Stomach (tissue), 9 donors: ENCODE measurements around the gene LPAR1. TPM values are rescaled to one million over a fixed set of nuclear protein-coding genes. Genes with fewer than 3 reads are reported as not detected.
"Not testable (repeated sequence)": the region's sequence is repeated elsewhere in the genome, so short reads cannot be mapped to it uniquely, and the experiment has no call there.

Experiments
- DNase-seq, 2 donors: peaks; one replicate each; pipeline versions ENCODE4 v3.0.0 to v3.0.0-alpha.2; 2013 to 2019
- H3K27ac ChIP-seq, 5 donors: fragments of 200-600 bp in 4 of 5; sonication (generic) in 4 of 5; one replicate each; pipeline ENCODE4 v1.5.1; 2013 to 2019; ENCODE audit warnings: mild to moderate bottlenecking in 1 of 5, moderate library complexity in 1 of 5
- H3K27me3 ChIP-seq, 3 donors: fragments of 200-600 bp; sonication (generic); one replicate each; pipeline ENCODE4 v1.5.1; 2017 to 2019; ENCODE audit warnings: mixed run types in 1 of 3
- H3K36me3 ChIP-seq, 4 donors: fragments of 200-600 bp; sonication (generic); 1 replicate in 3 of 4; 2 replicates in 1 of 4; pipeline ENCODE4 v1.5.1; 2016 to 2019
- H3K4me1 ChIP-seq, 4 donors: fragments of 200-600 bp; sonication (generic); one replicate each; pipeline ENCODE4 v1.5.1; 2016 to 2019
- H3K4me3 ChIP-seq, 4 donors: fragments of 200-600 bp; sonication (generic) in 3 of 4; one replicate each; pipeline ENCODE4 v1.5.1; 2016 to 2019; ENCODE audit warnings: mild to moderate bottlenecking in 1 of 4
- H3K9me3 ChIP-seq, 4 donors: fragments of 200-600 bp; sonication (generic); one replicate each; pipeline ENCODE4 v1.5.1; 2016 to 2019
- EP300 ChIP-seq: sonication (generic); formaldehyde crosslinking; IDR thresholded peaks from one replicate; pipeline ENCODE4 v1.6.1; 2017; ENCODE audit warnings: antibody characterized with exemption
- POLR2A ChIP-seq, 4 donors: fragments of 450-650 bp; IDR thresholded peaks; one replicate each; pipeline ENCODE4 v1.6.1; 2016; ENCODE audit warnings: antibody characterized with exemption in 4 of 4, control low read depth in 2 of 4, mild to moderate bottlenecking in 1 of 4, moderate library complexity in 1 of 4
- POLR2AphosphoS5 ChIP-seq, 3 donors: sonication (generic); formaldehyde crosslinking; IDR thresholded peaks; one replicate each; pipeline ENCODE4 v1.6.1; 2016; ENCODE audit warnings: antibody characterized with exemption in 3 of 3
- WGBS, 5 donors: extraction: QIAGEN DNeasy Blood & Tissue Kit in 3 of 5; methylation state at CpG; one replicate each; pipeline versions ENCODE4 v1.1.5 to v1.1.7; 2013 to 2018; 5-methylcytosine and 5-hydroxymethylcytosine counted together
- intact Hi-C: fragments of 100-400 bp; cut with DNase I; formaldehyde crosslinking; loops from one replicate; pipeline ENCODE4 v1.15.1; 2023; ENCODE audit warnings: low total_unique reads
- polyA plus RNA-seq, 3 donors: library from polyadenylated mRNA; stranded (reverse); fragments of 200-250 nt; gene quantifications; one replicate each; pipeline ENCODE4 v1.2.3, GENCODE V29; 2013
- total RNA-seq, 5 donors: library from RNA; depleted of rRNA; stranded (reverse); fragments of >200 nt; gene quantifications; one replicate each; pipeline versions ENCODE4 v1.1.0 to v1.2.3, GENCODE V29; 2014 to 2016
- TF ChIP-seq, protein P1 (sequence below), 7 experiments: fragments of 450-650 bp in 4 of 7; fragments of 200-600 bp in 3 of 7; sonication (generic) in 3 of 7; IDR thresholded peaks; one replicate each; pipeline ENCODE4 v1.5.1; 2016 to 2019; ENCODE audit warnings: antibody characterized with exemption in 7 of 7, control low read depth in 2 of 7, mild to moderate bottlenecking in 1 of 7
- donor health status: healthy with polysubstance abuse.
- donor health status: Bipolar disorder and iron deficiency.
- donor health status: healthy.

Gene LPAR1
- total and polyA plus RNA-seq, 8 donors: 7.4 to 40.0 (median 21.2) TPM

DNA sequence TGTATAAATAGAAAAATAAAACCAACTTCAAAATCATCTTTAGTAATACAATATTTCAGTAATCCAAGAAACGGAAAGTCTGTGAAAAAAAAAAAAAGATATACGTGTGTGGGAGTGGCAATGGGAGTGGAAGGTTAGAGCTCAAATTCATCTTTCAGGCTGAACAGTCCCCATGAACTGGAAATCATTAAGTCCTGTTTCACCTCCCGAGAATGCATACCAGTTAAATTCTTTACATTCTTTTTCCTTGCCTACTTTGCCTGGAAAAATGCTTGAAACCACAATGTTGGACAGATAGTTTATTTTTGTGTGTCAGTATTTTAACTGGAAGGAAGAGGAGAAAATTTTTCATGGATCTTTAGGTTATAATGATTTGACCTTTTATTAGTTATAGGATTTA, 202.9 kb downstream of the LPAR1 start:
- no peak for DNase-seq
- 72 to 81% (median 76%) methylated on average over 3 of the region's 3 CpGs for WGBS, 5 donors
- no peaks in the 10 kb centered on the region for H3K36me3 ChIP-seq
- no peak overlapping the region for H3K27ac ChIP-seq
- no peaks in the 10 kb centered on the region for H3K9me3 ChIP-seq
- H3K4me1 ChIP-seq: no peaks in the 10 kb centered on the region
- H3K4me3 ChIP-seq: no peak overlapping the region
- TF ChIP-seq POLR2AphosphoS5 (IDR thresholded peaks at IDR 0.05): no peak
- TF ChIP-seq, protein P1, sequence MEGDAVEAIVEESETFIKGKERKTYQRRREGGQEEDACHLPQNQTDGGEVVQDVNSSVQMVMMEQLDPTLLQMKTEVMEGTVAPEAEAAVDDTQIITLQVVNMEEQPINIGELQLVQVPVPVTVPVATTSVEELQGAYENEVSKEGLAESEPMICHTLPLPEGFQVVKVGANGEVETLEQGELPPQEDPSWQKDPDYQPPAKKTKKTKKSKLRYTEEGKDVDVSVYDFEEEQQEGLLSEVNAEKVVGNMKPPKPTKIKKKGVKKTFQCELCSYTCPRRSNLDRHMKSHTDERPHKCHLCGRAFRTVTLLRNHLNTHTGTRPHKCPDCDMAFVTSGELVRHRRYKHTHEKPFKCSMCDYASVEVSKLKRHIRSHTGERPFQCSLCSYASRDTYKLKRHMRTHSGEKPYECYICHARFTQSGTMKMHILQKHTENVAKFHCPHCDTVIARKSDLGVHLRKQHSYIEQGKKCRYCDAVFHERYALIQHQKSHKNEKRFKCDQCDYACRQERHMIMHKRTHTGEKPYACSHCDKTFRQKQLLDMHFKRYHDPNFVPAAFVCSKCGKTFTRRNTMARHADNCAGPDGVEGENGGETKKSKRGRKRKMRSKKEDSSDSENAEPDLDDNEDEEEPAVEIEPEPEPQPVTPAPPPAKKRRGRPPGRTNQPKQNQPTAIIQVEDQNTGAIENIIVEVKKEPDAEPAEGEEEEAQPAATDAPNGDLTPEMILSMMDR (IDR thresholded peaks at IDR 0.05): no peak
- no peak for TF ChIP-seq EP300
- TF ChIP-seq POLR2A (IDR thresholded peaks at IDR 0.05): no peak
- no peaks in the 10 kb centered on the region for H3K27me3 ChIP-seq
- intact Hi-C loops: no loop called here

DNA sequence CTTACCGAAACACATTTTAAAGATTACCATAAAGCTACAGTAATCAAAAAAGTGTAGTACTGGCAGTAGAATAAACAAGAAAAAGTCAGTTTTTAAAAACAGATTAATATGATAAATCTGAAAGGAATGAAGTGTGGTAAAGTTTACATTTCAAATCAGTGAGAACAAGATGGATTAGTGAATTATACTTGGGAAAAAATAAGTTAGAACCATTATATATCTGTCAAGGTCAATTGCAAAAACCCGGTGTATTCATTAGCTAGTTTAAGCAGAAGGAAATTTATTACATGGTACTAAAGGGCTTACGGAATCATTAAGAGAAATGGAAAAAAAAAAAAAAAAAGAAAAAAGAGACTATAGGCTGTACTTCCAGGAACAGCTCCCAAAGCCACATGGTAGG, 205.3 kb downstream of the LPAR1 start:
- no peak for DNase-seq
- Histone ChIP-seq H3K4me1 (no peaks in the 10 kb centered on the region), H3K9me3 (no peaks in the 10 kb centered on the region), H3K27me3 (no peaks in the 10 kb centered on the region), H3K27ac (no peak overlapping the region), H3K4me3 (no peak overlapping the region), H3K36me3 (no peaks in the 10 kb centered on the region)
- 68 to 87% (median 81%) methylated on average over 3 of the region's 3 CpGs for WGBS, 5 donors
- TF ChIP-seq POLR2AphosphoS5 (IDR thresholded peaks at IDR 0.05): no peak
- TF ChIP-seq, protein P1 (IDR thresholded peaks at IDR 0.05): no peak
- intact Hi-C loops: no loop called here

DNA sequence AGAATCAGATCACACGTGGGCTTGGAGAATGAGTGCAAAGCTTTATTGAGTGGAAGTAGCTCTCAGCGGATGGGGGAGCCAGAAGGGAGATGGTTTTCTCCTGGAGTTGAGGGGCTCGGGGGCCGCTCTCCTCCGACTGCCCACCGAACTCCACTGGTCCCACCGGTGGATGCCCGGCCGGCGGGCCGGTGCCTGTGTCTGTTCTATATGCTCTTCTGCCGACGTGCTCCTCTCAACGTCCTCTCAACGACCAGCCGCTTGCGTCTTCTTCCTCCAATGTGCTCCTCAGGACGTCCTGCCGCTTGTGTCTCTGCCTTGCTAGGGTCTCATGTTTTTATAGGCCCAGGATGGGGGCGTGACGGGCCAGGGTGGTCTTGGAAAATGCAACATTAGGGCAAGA, 207.8 kb downstream of the LPAR1 start:
- no peak overlapping the region for H3K4me3 ChIP-seq
- 94 to 97% (median 96%) methylated on average over 21 of the region's 21 CpGs for WGBS, 5 donors
- TF ChIP-seq POLR2A (IDR thresholded peaks at IDR 0.05): no peak
- no peak for TF ChIP-seq EP300
- no peak for TF ChIP-seq POLR2AphosphoS5 (IDR thresholded peaks at IDR 0.05)
- H3K27me3 ChIP-seq: no peaks in the 10 kb centered on the region
- no peaks in the 10 kb centered on the region for H3K36me3 ChIP-seq
- no peaks in the 10 kb centered on the region for H3K9me3 ChIP-seq
- intact Hi-C loops: no loop called here
- H3K27ac ChIP-seq: no peak overlapping the region
- H3K4me1 ChIP-seq: no peaks in the 10 kb centered on the region
- no peak for DNase-seq

DNA sequence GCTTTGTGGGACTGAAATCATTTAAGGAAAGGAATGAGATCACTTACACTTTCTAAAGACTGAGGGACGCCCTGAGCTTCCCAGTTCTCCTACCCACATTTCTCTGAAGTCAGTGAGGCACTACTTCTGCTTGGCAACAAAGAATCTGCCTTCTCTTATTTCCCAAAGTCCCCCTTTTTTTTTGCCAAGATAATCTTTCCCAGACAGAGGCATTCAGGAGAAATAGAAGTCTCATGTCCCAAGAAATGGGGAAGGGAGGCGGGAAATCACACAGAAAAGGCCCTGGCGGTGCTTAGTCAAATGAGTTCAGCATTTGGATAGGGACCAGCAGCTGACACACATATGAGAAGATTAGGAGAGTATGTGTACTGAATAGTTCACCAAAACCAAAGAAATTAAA, 210.0 kb downstream of the LPAR1 start:
- peak in 1 of 2 donors; percentile 86 for DNase-seq
- Histone ChIP-seq H3K4me1 (no peaks in the 10 kb centered on the region), H3K9me3 (peaks cover 0 to 6% (median 0%) of the 10 kb centered on the region in 4 donors), H3K36me3 (no peaks in the 10 kb centered on the region), H3K4me3 (no peak overlapping the region), H3K27ac (peak overlapping the region in 1 of 5 donors; percentile 15), H3K27me3 (no peaks in the 10 kb centered on the region)
- WGBS, 5 donors: 62 to 82% (median 74%) methylated on average over 3 of the region's 3 CpGs
- intact Hi-C loops: no loop called here
- TF ChIP-seq EP300 (no peak), POLR2A (IDR thresholded peaks at IDR 0.05) (no peak), POLR2AphosphoS5 (IDR thresholded peaks at IDR 0.05) (no peak)
- TF ChIP-seq, protein P1 (IDR thresholded peaks at IDR 0.05): no peak

DNA sequence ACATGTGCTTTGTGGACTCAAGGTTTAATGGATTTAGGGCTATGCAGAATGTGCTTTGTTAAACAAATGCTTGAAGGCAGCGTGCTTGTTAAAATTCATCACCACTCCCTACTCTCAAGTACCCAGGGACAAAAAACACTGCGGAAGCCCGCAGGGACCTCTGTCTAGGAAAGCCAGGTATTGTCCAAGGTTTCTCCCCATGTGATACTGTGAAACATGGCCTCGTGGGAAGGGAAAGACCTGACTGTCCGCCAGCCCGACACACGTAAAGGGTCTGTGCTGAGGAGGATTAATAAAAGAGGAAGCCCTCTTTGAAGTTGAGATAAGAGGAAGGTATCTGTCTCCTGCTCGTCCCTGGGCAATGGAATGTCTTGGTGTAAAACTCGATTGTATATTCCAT, 211.9 kb downstream of the LPAR1 start:
- H3K36me3 ChIP-seq, DNase-seq, intact Hi-C loops, H3K9me3 ChIP-seq, H3K4me1 ChIP-seq, H3K4me3 ChIP-seq, H3K27ac ChIP-seq, H3K27me3 ChIP-seq: not testable (repeated sequence)
- 66 to 80% (median 75%) methylated on average over 9 of the region's 9 CpGs for WGBS, 5 donors
